K562 (cell line): ENCODE data around the gene MYL11. TPM values are rescaled to one million over a fixed set of nuclear protein-coding genes. Genes with fewer than 3 reads are reported as not detected.

Experiments
- CCNT2 ChIP-seq: IDR thresholded peaks from 2 replicates; pipeline ENCODE4 v1.6.1; 2011; ENCODE audit warnings: borderline replicate concordance, low read depth, mild to moderate bottlenecking, moderate library complexity, mixed read lengths, low read length; ENCODE audit not compliant: insufficient read length; ENCODE audit errors: extremely low read depth
- CREM ChIP-seq: IDR thresholded peaks from 2 replicates; pipeline ENCODE4 v1.6.1; 2014; ENCODE audit warnings: antibody characterized with exemption, low read depth
- EHMT2 ChIP-seq: fragments of 450-650 bp; IDR thresholded peaks from 2 replicates; pipeline ENCODE4 v1.6.1; 2018; ENCODE audit warnings: antibody characterized with exemption
- EP400 ChIP-seq: fragments of 450-650 bp; IDR thresholded peaks from 2 replicates; pipeline ENCODE4 v1.6.1; 2017; ENCODE audit warnings: antibody characterized with exemption, mild to moderate bottlenecking, moderate library complexity
- ESRRA ChIP-seq: fragments of 450-650 bp; IDR thresholded peaks from 2 replicates; pipeline ENCODE4 v1.6.1; 2014; ENCODE audit warnings: low read depth, mild to moderate bottlenecking, moderate library complexity, borderline replicate concordance
- FOSL1 ChIP-seq: fragments of 200-800 bp; sonication (Bioruptor generic); conservative IDR thresholded peaks from 2 replicates; pipeline ENCODE4 v1.6.1; 2016; ENCODE audit warnings: missing genetic modification characterization, missing compliant biosample characterization
- FOXK2 ChIP-seq, 2 experiments: fragments of 450-650 bp; IDR thresholded peaks in 1 of 2; conservative IDR thresholded peaks in 1 of 2; 2 replicates each; pipeline ENCODE4 v1.6.1; 2016; ENCODE audit warnings: low read depth in 2 of 2, mild to moderate bottlenecking in 1 of 2
- FUS ChIP-seq: fragments of 200-400 bp; formaldehyde crosslinking; optimal IDR thresholded peaks from 2 replicates; pipeline ENCODE3; 2017; ENCODE audit warnings: low read depth, low read length
- GTF2F1 ChIP-seq: IDR thresholded peaks from 2 replicates; pipeline ENCODE4 v1.6.1; 2011; ENCODE audit warnings: low read depth, low read length, improper control_type of control experiment
- HMGN3 ChIP-seq: IDR thresholded peaks from 2 replicates; pipeline ENCODE4 v1.6.1; 2011; ENCODE audit warnings: borderline replicate concordance, low read depth, mild to moderate bottlenecking, mixed read lengths, low read length; ENCODE audit not compliant: insufficient read length; ENCODE audit errors: extremely low read depth
- KLF1 ChIP-seq: fragments of 450-650 bp; IDR thresholded peaks from 2 replicates; pipeline ENCODE4 v1.6.1; 2016; ENCODE audit warnings: missing genetic modification characterization, missing compliant biosample characterization
- LCOR ChIP-seq: sonication (generic); formaldehyde crosslinking; IDR thresholded peaks from 2 replicates; pipeline ENCODE4 v1.8.0; 2022; ENCODE audit warnings: mild to moderate bottlenecking, missing genetic modification reagents
- MAZ ChIP-seq, 2 experiments: fragments of 450-650 bp in 1 of 2; sonication (generic) in 1 of 2; formaldehyde crosslinking; IDR thresholded peaks in 1 of 2; conservative IDR thresholded peaks in 1 of 2; 2 replicates each; pipeline versions ENCODE4 v1.4.0 to v1.5.0; 2020; ENCODE audit warnings: mild to moderate bottlenecking in 1 of 2, missing genetic modification reagents in 1 of 2
- MEF2A ChIP-seq: IDR thresholded peaks from 2 replicates; pipeline ENCODE4 v1.6.1; 2011; ENCODE audit warnings: low read depth, mild to moderate bottlenecking, low read length, moderate library complexity; ENCODE audit not compliant: control insufficient read depth
- POLR2A ChIP-seq: fragments of 450-650 bp; conservative IDR thresholded peaks from 2 replicates; pipeline ENCODE4 v1.6.1; 2016
- POLR2G ChIP-seq: fragments of 200-400 bp; formaldehyde crosslinking; IDR thresholded peaks from 2 replicates; pipeline ENCODE4 v1.6.1; 2017; ENCODE audit warnings: low read depth, mild to moderate bottlenecking, antibody characterized with exemption, low read length, moderate library complexity
- RHOXF2B ChIP-seq: fragments of 250-450 bp; sonication (Bioruptor Pico); conservative IDR thresholded peaks from 2 replicates; pipeline ENCODE4 v1.5.1; 2021
- ZEB2 ChIP-seq: fragments of 450-650 bp; IDR thresholded peaks from 2 replicates; pipeline ENCODE4 v1.6.1; 2016
- ZNF133 ChIP-seq: fragments of 250-450 bp; sonication (Bioruptor Pico); IDR thresholded peaks from 2 replicates; pipeline ENCODE4 v1.4.0; 2020; ENCODE audit warnings: mild to moderate bottlenecking
- ZNF134 ChIP-seq: fragments of 250-450 bp; sonication (Bioruptor Pico); conservative IDR thresholded peaks from 2 replicates; pipeline ENCODE4 v1.4.0; 2020
- ZNF232 ChIP-seq: sonication (generic); formaldehyde crosslinking; IDR thresholded peaks from 2 replicates; pipeline ENCODE4 v1.8.0; 2022; ENCODE audit warnings: mild to moderate bottlenecking, missing genetic modification reagents
- ZNF707 ChIP-seq: fragments of 250-450 bp; sonication (Bioruptor Pico); conservative IDR thresholded peaks from 2 replicates; pipeline ENCODE4 v1.8.0; 2022; ENCODE audit warnings: inconsistent platforms, mild to moderate bottlenecking, moderate library complexity
- polyA plus RNA-seq, 8 experiments: library from polyadenylated mRNA; depleted of rRNA in 4 of 8; stranded (reverse) in 5 of 8; unstranded in 3 of 8; fragments of >200 nt; fragmentation: Nextera tagmentation in 2 of 8; fragmentation: Illumina TruSeq in 1 of 8; extraction: Ambion mirVana in 2 of 8; extraction: Trizol in 1 of 8; gene quantifications; 2 replicates each; pipeline versions ENCODE4 v1.2.1 to v1.2.3, GENCODE V29; 2011 to 2014; ENCODE audit warnings: inconsistent platforms in 1 of 8, missing spikeins in 1 of 8
- total RNA-seq, 7 experiments: library from RNA; depleted of rRNA in 6 of 7; stranded (reverse); fragments of >200 nt in 6 of 7; fragmentation: Illumina TruSeq in 2 of 7; extraction: Trizol in 2 of 7; gene quantifications; 2 replicates each; pipeline versions ENCODE4 v1.2.1 to v1.2.3, GENCODE V29; 2011 to 2021; ENCODE audit warnings: low replicate concordance in 1 of 7
- TF ChIP-seq, protein P1 (sequence below): fragments of 250-450 bp; sonication (Bioruptor Pico); IDR thresholded peaks from 2 replicates; pipeline ENCODE4 v1.4.0; 2020
- TF ChIP-seq, protein P2 (sequence below): fragments of 250-450 bp; sonication (Bioruptor Pico); IDR thresholded peaks from 2 replicates; pipeline ENCODE4 v1.5.0; 2022; ENCODE audit warnings: mild to moderate bottlenecking
- TF ChIP-seq, protein P3 (sequence below): fragments of 250-450 bp; sonication (Bioruptor Pico); IDR thresholded peaks from 2 replicates; pipeline ENCODE4 v1.4.0; 2020; ENCODE audit warnings: borderline replicate concordance

MYL11 gene
- total and polyA plus RNA-seq, 9 of the 15 experiments (the other 6 are each of a cell fraction or from before 2014, with no cell fraction given), result 0.31 to 1.5 (median 0.73) TPM; not detected in 4

DNA sequence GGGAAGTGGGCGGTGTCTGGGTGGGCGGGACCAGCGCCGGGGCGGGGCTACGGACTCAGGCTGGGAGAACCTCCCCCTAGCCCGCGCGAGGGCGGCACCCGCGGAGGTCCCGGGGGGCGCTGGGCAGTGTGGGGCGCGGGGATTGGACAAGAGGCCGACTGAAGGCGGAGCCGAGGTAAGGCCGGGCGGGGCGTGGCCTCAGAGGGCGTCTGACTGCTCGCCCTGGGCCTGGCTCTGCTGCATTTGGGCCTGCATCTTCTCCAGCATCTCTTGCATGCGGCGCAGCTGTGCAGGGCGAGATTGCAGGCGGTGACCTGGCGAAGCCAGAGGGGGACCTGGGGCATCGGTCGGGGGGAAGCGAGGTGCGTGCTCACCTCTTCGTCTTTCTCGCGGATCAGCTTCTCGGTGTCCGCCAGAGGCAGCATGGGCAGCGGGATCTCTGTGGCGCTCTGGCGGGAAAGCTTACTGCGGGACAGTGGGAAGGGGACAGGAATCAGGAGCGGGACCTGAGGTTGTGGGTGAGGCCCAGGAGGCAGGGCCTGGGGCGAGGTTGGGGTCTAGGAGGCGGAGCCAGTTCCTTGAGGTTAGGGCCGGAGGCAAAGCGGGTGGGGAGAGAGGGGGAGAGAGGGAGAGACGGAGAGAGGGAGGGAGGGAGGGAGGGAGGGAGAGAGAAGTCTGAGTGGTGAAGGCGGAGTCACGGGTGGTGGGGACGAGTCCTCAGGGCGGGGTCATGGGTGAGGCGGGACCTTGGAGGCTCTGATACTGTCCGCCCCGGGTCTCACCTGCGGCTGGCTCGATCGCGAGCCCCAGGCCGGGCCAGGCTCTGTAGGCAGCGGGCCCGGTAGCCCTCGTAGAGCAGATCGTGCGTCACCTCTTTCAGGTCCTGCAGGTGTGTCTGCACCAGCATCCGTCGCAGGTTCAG, 3.9 kb downstream of the MYL11 start (continued):
- TF ChIP-seq, protein P1, sequence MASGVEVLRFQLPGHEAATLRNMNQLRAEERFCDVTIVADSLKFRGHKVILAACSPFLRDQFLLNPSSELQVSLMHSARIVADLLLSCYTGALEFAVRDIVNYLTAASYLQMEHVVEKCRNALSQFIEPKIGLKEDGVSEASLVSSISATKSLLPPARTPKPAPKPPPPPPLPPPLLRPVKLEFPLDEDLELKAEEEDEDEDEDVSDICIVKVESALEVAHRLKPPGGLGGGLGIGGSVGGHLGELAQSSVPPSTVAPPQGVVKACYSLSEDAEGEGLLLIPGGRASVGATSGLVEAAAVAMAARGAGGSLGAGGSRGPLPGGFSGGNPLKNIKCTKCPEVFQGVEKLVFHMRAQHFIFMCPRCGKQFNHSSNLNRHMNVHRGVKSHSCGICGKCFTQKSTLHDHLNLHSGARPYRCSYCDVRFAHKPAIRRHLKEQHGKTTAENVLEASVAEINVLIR (CRISPR knock-in tag), result no peak
- TF ChIP-seq POLR2A (peak; percentile 81), ZNF707 (no peak), CCNT2 (peak; percentile 71), ZNF134 (CRISPR knock-in tag) (peak; percentile 37; the same call in 1 of the 2 replicates), POLR2G (peak; percentile 70), ZNF232 (no peak), LCOR (CRISPR knock-in tag) (peak; percentile 50; the same call in 1 of the 2 replicates), CREM (peak; percentile 13; the same call in 1 of the 2 replicates), MAZ (CRISPR knock-in tag; conservative IDR thresholded peaks at IDR 0.05 in 1 of 2, IDR thresholded peaks at IDR 0.05 in 1 of 2) (peak; percentile 66 to 69), MEF2A (no peak), EP400 (peak; percentile 81), FUS (no peak), FOSL1 (tag) (no peak), KLF1 (tag) (no peak), HMGN3 (peak; percentile 84), GTF2F1 (no peak), FOXK2 (conservative IDR thresholded peaks at IDR 0.05 in 1 of 2, IDR thresholded peaks at IDR 0.05 in 1 of 2; ENCODE audit: low read depth in 2 of 2) (peak in 1 of 2 experiments; percentile 13; a peak in 1 of 4 replicates), ESRRA (peak; percentile 44), RHOXF2B (CRISPR knock-in tag) (no peak), EHMT2 (no peak), ZNF133 (CRISPR knock-in tag) (no peak), ZEB2 (no peak)
- TF ChIP-seq, protein P2, sequence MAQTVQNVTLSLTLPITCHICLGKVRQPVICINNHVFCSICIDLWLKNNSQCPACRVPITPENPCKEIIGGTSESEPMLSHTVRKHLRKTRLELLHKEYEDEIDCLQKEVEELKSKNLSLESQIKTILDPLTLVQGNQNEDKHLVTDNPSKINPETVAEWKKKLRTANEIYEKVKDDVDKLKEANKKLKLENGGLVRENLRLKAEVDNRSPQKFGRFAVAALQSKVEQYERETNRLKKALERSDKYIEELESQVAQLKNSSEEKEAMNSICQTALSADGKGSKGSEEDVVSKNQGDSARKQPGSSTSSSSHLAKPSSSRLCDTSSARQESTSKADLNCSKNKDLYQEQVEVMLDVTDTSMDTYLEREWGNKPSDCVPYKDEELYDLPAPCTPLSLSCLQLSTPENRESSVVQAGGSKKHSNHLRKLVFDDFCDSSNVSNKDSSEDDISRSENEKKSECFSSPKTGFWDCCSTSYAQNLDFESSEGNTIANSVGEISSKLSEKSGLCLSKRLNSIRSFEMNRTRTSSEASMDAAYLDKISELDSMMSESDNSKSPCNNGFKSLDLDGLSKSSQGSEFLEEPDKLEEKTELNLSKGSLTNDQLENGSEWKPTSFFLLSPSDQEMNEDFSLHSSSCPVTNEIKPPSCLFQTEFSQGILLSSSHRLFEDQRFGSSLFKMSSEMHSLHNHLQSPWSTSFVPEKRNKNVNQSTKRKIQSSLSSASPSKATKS, result no peak
- TF ChIP-seq, protein P3, sequence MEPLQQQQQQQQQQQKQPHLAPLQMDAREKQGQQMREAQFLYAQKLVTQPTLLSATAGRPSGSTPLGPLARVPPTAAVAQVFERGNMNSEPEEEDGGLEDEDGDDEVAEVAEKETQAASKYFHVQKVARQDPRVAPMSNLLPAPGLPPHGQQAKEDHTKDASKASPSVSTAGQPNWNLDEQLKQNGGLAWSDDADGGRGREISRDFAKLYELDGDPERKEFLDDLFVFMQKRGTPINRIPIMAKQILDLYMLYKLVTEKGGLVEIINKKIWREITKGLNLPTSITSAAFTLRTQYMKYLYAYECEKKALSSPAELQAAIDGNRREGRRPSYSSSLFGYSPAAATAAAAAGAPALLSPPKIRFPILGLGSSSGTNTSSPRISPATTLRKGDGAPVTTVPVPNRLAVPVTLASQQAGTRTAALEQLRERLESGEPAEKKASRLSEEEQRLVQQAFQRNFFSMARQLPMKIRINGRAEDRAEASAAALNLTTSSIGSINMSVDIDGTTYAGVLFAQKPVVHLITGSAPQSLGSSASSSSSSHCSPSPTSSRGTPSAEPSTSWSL (CRISPR knock-in tag), result peak; percentile 19; the same call in 1 of the 2 replicates
